NCI-H2107 (cell line): Measurements from ENCODE around the gene EDN3.

Experiments
- DNase-seq: peaks from one replicate; lab custom pipeline; 2025; lab: John Stamatoyannopoulos, UW

The EDN3 gene

DNA sequence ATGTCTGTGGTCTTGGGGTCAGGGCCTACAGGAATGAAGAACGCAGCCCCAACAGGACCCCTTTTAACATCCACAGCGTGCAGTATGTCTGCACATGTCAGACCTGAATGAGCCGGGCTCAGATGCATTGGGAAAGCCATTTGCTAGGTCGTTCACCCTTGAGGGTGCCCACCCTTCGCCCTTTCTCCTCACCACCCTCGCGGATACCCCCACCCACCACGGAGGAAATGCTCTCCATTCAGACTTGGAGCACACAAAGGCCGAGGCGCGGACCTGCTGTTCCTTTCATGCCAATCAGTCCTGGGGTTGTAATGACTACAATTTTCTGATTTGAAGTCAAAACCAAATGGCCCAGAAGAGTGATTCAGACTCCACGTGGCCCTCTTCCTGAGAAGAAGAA, 62.7 kb downstream of the EDN3 start:
- no peak for DNase-seq

GRCh38 chr20:59364611-59365010, 64.2 kb downstream of the EDN3 start:
- DNase-seq, result no peak

DNA sequence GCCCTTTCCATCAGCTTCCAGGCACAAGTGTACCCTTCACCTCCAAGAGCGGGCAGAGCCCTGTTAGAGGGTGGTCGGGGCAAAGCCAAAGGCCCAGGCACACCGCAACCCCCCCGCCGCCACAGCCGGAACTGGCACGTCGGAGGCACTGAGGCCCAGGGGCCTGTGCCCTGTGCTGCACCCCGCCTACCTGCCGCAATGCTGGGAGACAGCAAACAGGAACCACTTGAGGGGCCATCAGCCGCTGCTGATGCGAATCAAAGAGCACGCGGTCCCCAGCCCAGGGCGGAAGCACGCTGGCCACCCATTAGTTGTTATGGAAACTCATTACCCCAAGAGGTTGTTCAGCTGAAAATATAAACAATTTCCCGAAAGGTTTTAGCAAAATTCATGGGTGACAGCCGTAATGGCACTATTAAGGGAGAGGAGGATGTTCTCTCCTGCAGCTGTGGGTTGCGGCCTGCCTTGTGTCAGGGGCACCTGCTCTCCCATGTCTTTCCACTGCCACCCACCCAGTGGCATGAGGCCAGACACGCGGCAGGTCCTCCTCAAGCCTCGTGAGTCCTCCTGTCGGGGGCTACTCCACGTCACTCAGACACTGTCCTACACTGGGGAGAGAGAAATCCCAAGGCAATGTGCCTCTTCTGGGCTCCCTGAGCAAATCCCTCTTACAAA, 65.3 kb downstream of the EDN3 start:
- no peak for DNase-seq

- no peak for DNase-seq
Measured at GRCh38 chr20:59371431-59371830, 71.0 kb downstream of the EDN3 start.

DNA sequence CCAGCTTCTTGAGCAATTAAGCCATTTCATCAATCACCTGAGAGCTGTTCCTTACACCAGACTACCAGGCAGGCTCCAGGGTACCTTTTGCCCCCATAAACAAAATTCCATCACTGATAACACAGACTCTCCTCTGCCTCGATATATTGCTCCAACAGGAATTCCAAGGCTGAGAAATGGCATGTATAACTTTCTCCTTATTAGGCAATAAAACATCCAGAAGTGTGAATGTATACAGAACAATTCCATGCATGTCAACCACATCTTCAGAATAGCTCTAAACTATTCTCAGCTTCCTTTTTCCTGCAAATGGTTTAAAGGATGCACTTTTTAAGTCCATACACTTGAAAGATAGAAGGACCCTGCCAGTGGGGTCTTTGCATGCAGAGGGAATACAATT, 73.8 kb downstream of the EDN3 start:
- DNase-seq, result no peak

DNA sequence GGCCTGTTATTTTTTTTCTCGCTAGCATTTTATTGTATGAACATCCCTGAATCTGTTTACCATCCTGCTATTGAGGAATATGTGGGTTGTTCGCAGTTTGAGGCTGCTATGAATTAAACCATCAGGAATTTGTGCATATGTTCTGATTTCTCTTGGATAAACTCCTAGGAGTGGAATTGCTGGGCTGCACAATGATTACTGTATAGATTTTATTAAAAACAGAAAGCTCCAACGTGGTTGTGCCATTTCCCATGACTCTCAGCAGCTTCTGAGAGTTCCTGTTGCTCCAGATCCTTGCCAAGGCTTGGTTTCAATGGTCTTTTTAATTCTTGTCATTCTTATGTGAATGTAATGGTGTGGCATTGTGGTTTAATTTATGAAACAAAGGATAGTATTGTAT, 75.1 kb downstream of the EDN3 start:
- DNase-seq, result no peak
